Adrenal gland (tissue), 5 donors: ENCODE measurements around the gene FAM131A.

Experiments used
- POLR2A ChIP-seq, 2 donors: fragments of 450-650 bp; IDR thresholded peaks; one replicate each; pipeline ENCODE4 v1.6.1; 2017; ENCODE audit warnings: antibody characterized with exemption in 2 of 2, mild to moderate bottlenecking in 2 of 2, moderate library complexity in 1 of 2
- TF ChIP-seq, protein P1 (sequence below), 6 experiments: fragments of 450-650 bp in 4 of 6; fragments of 200-600 bp in 2 of 6; sonication (generic) in 1 of 6; IDR thresholded peaks; 1 replicate in 5 of 6; 2 replicates in 1 of 6; pipeline versions ENCODE4 v1.5.1 to v1.8.0; 2016 to 2021; ENCODE audit warnings: antibody characterized with exemption in 6 of 6, mild to moderate bottlenecking in 2 of 6, moderate library complexity in 1 of 6
- donor health status: DM: no; HTN: no; CAD: no.

- TF ChIP-seq, protein P1, sequence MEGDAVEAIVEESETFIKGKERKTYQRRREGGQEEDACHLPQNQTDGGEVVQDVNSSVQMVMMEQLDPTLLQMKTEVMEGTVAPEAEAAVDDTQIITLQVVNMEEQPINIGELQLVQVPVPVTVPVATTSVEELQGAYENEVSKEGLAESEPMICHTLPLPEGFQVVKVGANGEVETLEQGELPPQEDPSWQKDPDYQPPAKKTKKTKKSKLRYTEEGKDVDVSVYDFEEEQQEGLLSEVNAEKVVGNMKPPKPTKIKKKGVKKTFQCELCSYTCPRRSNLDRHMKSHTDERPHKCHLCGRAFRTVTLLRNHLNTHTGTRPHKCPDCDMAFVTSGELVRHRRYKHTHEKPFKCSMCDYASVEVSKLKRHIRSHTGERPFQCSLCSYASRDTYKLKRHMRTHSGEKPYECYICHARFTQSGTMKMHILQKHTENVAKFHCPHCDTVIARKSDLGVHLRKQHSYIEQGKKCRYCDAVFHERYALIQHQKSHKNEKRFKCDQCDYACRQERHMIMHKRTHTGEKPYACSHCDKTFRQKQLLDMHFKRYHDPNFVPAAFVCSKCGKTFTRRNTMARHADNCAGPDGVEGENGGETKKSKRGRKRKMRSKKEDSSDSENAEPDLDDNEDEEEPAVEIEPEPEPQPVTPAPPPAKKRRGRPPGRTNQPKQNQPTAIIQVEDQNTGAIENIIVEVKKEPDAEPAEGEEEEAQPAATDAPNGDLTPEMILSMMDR (IDR thresholded peaks at IDR 0.05) = no peak
- no peak for TF ChIP-seq POLR2A (IDR thresholded peaks at IDR 0.05)
Observed at GRCh38 chr3:184349563-184350470, 12.4 kb downstream of the FAM131A start.
